IMR-90 (cell line): ENCODE data around the gene POM121. TPM values are rescaled to one million over a fixed set of nuclear protein-coding genes. Genes with fewer than 3 reads are reported as not detected.
"Not testable (repeated sequence)": the region's sequence is repeated elsewhere in the genome, so short reads cannot be mapped to it uniquely, and the experiment has no call there.

ENCODE experiments used
- ATAC-seq: fragments of 200-7000 bp; cut with Tn5 transposase; 2 replicates; pipeline ENCODE4 v1.9.1; 2020; ENCODE audit warnings: low read depth, mild to moderate bottlenecking, moderate library complexity
- BruUV-seq: library from RNA; stranded (reverse); fragments of 400-500 nt; replicated peaks from 2 replicates; lab custom pipeline; 2021; lab: Mats Ljungman, UMichigan
- CTCF ChIA-PET: fragments of 300-600 bp; formaldehyde crosslinking; extraction: SDS; loops from one replicate; lab custom pipeline; 2021; ENCODE audit warnings: antibody characterized with exemption; lab: Yijun Ruan, JAX
- POLR2A ChIA-PET: fragments of 300-600 bp; sonication (Branson Sonifier 250); formaldehyde crosslinking; loops from one replicate; lab custom pipeline; 2022; ENCODE audit warnings: antibody characterized with exemption; ENCODE audit not compliant: unreplicated experiment; lab: Charles Lee
- DNase-seq: peaks from one replicate; pipeline ENCODE4 v3.0.0; 2013
- H2AFZ ChIP-seq: replicated peaks from 2 replicates; pipeline ENCODE3; 2013; ENCODE audit warnings: low read length, mild to moderate bottlenecking; ENCODE audit not compliant: poor library complexity
- H2AK5ac ChIP-seq: 2 replicates; pipeline ENCODE4 v1.6.1; 2013; ENCODE audit warnings: low read depth, low read length, inconsistent platforms
- H2AK9ac ChIP-seq: replicated peaks from 2 replicates; pipeline ENCODE3; 2013; ENCODE audit warnings: mild to moderate bottlenecking, low read depth, low read length, moderate library complexity; ENCODE audit not compliant: poor library complexity
- H2BK120ac ChIP-seq: 2 replicates; pipeline ENCODE4 v1.6.1; 2013; ENCODE audit warnings: low read depth, low read length, inconsistent platforms
- H2BK15ac ChIP-seq: 3 replicates; pipeline ENCODE4 v1.6.1; 2013; ENCODE audit warnings: low read depth, low read length, inconsistent platforms
- H2BK20ac ChIP-seq: 2 replicates; pipeline ENCODE4 v1.6.1; 2013; ENCODE audit warnings: low read depth, mild to moderate bottlenecking, inconsistent platforms, low read length, moderate library complexity
- H2BK5ac ChIP-seq: 2 replicates; pipeline ENCODE4 v1.6.1; 2013; ENCODE audit warnings: mild to moderate bottlenecking, low read depth, low read length, inconsistent platforms; ENCODE audit not compliant: poor library complexity, severe bottlenecking
- H3K14ac ChIP-seq: replicated peaks from 2 replicates; pipeline ENCODE4 v1.6.1; 2013; ENCODE audit warnings: low read depth, low read length, inconsistent platforms
- H3K18ac ChIP-seq: 2 replicates; pipeline ENCODE4 v1.6.1; 2013; ENCODE audit warnings: low read depth, low read length, control low read depth
- H3K23ac ChIP-seq: 2 replicates; pipeline ENCODE4 v1.6.1; 2013; ENCODE audit warnings: low read depth, low read length, inconsistent platforms
- H3K27ac ChIP-seq: 2 replicates; pipeline ENCODE4 v1.5.1; 2013; ENCODE audit warnings: mild to moderate bottlenecking, control low read depth, low read length; ENCODE audit not compliant: insufficient read depth
- H3K27me3 ChIP-seq: 2 replicates; pipeline ENCODE4 v1.6.1; 2013; ENCODE audit warnings: low read length; ENCODE audit not compliant: control insufficient read depth, insufficient read depth
- H3K36me3 ChIP-seq: 2 replicates; pipeline ENCODE4 v1.6.1; 2013; ENCODE audit warnings: low read length, mixed read lengths; ENCODE audit not compliant: control insufficient read depth, insufficient read depth
- H3K4ac ChIP-seq: 2 replicates; pipeline ENCODE4 v1.6.1; 2013; ENCODE audit warnings: low read depth, low read length, inconsistent platforms
- H3K4me1 ChIP-seq: 2 replicates; pipeline ENCODE4 v1.6.1; 2013; ENCODE audit warnings: low read length, mixed read lengths; ENCODE audit not compliant: control insufficient read depth, insufficient read depth
- H3K4me2 ChIP-seq: 2 replicates; pipeline ENCODE4 v1.6.1; 2013; ENCODE audit warnings: low read depth, mild to moderate bottlenecking, control low read depth, low read length, moderate library complexity
- H3K4me3 ChIP-seq: 2 replicates; pipeline ENCODE4 v1.5.1; 2013; ENCODE audit warnings: low read depth, mild to moderate bottlenecking, control low read depth, low read length, moderate library complexity; ENCODE audit not compliant: insufficient read depth
- H3K56ac ChIP-seq: 2 replicates; pipeline ENCODE4 v1.6.1; 2013; ENCODE audit warnings: low read length, inconsistent platforms; ENCODE audit not compliant: insufficient read depth; ENCODE audit errors: extremely low read depth
- H3K79me1 ChIP-seq, 2 experiments: 2 replicates each; pipeline ENCODE4 v1.6.1; 2013; ENCODE audit warnings: low read length in 2 of 2, inconsistent platforms in 1 of 2, low read depth in 1 of 2
- H3K9ac ChIP-seq: 2 replicates; pipeline ENCODE4 v1.6.1; 2013; ENCODE audit warnings: low read depth, low read length, control low read depth
- H3K9me1 ChIP-seq: 2 replicates; pipeline ENCODE4 v1.6.1; 2013; ENCODE audit warnings: low read length, inconsistent platforms; ENCODE audit not compliant: insufficient read depth
- H3K9me3 ChIP-seq: 2 replicates; pipeline ENCODE4 v1.6.1; 2013; ENCODE audit warnings: low read length; ENCODE audit not compliant: control insufficient read depth, insufficient read depth
- H4K20me1 ChIP-seq: 2 replicates; pipeline ENCODE4 v1.6.1; 2013; ENCODE audit warnings: low read length, inconsistent platforms; ENCODE audit not compliant: insufficient read depth
- H4K5ac ChIP-seq: 2 replicates; pipeline ENCODE4 v1.6.1; 2013; ENCODE audit warnings: mild to moderate bottlenecking, low read depth, low read length, control low read depth
- H4K8ac ChIP-seq, 2 experiments: 2 replicates each; pipeline ENCODE4 v1.6.1; 2013; ENCODE audit warnings: low read depth in 2 of 2, low read length in 2 of 2, control low read depth in 1 of 2, inconsistent platforms in 1 of 2
- H4K91ac ChIP-seq: 2 replicates; pipeline ENCODE4 v1.6.1; 2013; ENCODE audit warnings: low read depth, low read length, inconsistent platforms; ENCODE audit not compliant: insufficient read depth
- BHLHE40 ChIP-seq: fragments of 150-350 bp; IDR thresholded peaks from 2 replicates; pipeline ENCODE4 v1.6.1; 2016; ENCODE audit warnings: mild to moderate bottlenecking, low read depth, low read length
- CHD1 ChIP-seq: IDR thresholded peaks from 2 replicates; pipeline ENCODE4 v1.6.1; 2012; ENCODE audit warnings: low read depth, low read length, improper control_type of control experiment
- MAFK ChIP-seq: IDR thresholded peaks from 2 replicates; pipeline ENCODE4 v1.6.1; 2012; ENCODE audit warnings: low read depth, low read length, improper control_type of control experiment
- MXI1 ChIP-seq: IDR thresholded peaks from 2 replicates; pipeline ENCODE4 v1.6.1; 2012; ENCODE audit warnings: low read depth, mild to moderate bottlenecking, low read length, moderate library complexity, borderline replicate concordance
- POLR2A ChIP-seq: IDR thresholded peaks from 2 replicates; pipeline ENCODE4 v1.6.1; 2012; ENCODE audit warnings: mild to moderate bottlenecking, low read depth, low read length
- RFX5 ChIP-seq: IDR thresholded peaks from 2 replicates; pipeline ENCODE4 v1.8.0; 2012; ENCODE audit warnings: low read depth, mild to moderate bottlenecking, low read length, moderate library complexity
- SMC3 ChIP-seq: fragments of 150-350 bp; IDR thresholded peaks from 2 replicates; pipeline ENCODE4 v1.6.1; 2016; ENCODE audit warnings: low read depth, mild to moderate bottlenecking, antibody characterized with exemption, low read length, moderate library complexity
- WGBS, 2 experiments: methylation state at CpG; one replicate each; pipeline versions ENCODE4 v1.1.5 to v1.1.7; 2013; ENCODE audit warnings: missing lambda C conversion rate in 2 of 2; ENCODE audit not compliant: insufficient read length in 1 of 2; ENCODE audit errors: extremely low coverage in 2 of 2; 5-methylcytosine and 5-hydroxymethylcytosine counted together
- dilution Hi-C: fragments of 300-500 bp; cut with HindIII; formaldehyde crosslinking; loops from one replicate; pipeline ENCODE4 v1.14.3; 2018; ENCODE audit warnings: low sequenced_read_pairs; ENCODE audit not compliant: unreplicated experiment
- in situ Hi-C: fragments of 300-500 bp; cut with MboI; formaldehyde crosslinking; loops from 3 replicates; pipeline ENCODE4 v1.14.3; 2019; ENCODE audit warnings: low sequenced_read_pairs, inconsistent platforms, mixed read lengths
- intact Hi-C: fragments of 100-400 bp; cut with micrococcal nuclease; formaldehyde crosslinking; loops from 2 replicates; pipeline ENCODE4 v1.10.0; 2022
- polyA plus RNA-seq, 3 experiments: library from polyadenylated mRNA; depleted of rRNA; stranded (reverse); fragments of >200 nt; gene quantifications; 2 replicates each; pipeline ENCODE4 v1.2.3, GENCODE V29; 2012; ENCODE audit warnings: low replicate concordance in 1 of 3
- total RNA-seq: library from RNA; depleted of rRNA; stranded (reverse); fragments of >200 nt; gene quantifications from 2 replicates; pipeline ENCODE4 v1.2.3, GENCODE V29; 2012
- TF ChIP-seq, protein P1 (sequence below): conservative IDR thresholded peaks from 2 replicates; pipeline ENCODE4 v1.5.1; 2012; ENCODE audit warnings: mild to moderate bottlenecking, low read depth, low read length, improper control_type of control experiment

POM121 gene
- total and polyA plus RNA-seq, 2 of the 4 experiments (the other 2 are of a cell fraction) = 1.8 to 15.5 TPM

DNA sequence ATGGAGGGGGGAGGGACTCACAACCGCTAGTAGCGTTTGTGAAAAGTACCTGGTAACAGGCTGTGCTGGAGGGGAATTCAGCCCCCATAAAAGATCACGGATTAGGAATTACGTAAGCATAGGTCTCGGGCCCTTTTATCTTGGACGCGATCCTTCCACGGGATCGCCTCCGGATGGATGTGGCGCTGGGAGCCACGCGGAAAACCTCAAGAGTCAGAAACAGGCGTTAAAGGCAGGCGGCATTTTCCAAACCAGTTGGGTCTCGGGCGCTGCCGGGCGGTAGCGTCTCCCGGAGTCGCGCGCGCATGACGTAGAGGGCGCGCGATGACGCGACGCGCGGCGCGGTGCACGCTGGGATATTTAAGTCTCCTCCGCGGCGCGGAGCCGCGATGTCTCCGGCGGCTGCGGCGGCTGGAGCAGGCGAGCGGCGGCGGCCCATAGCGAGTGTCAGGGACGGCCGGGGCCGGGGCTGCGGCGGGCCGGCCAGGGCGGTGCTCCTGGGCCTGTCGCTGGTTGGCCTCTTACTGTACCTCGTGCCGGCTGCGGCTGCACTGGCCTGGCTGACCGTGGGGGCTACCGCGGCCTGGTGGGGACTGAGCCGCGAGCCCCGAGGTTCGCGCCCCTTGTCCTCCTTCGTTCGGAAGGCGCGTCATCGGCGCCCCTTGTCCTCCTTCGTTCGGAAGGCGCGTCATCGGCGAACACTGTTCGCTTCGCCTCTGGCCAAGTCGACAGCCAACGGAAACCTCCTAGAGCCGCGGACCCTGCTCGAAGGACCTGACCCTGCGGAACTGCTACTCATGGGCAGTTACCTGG lies at the start of gene POM121 (continued):
- TF ChIP-seq MAFK (no peak), RFX5 (0 out of 2 replicates have a peak, but pooled peaks have one; percentile 43), CHD1 (no peak), POLR2A (peak; percentile 92), SMC3 (no peak)

DNA sequence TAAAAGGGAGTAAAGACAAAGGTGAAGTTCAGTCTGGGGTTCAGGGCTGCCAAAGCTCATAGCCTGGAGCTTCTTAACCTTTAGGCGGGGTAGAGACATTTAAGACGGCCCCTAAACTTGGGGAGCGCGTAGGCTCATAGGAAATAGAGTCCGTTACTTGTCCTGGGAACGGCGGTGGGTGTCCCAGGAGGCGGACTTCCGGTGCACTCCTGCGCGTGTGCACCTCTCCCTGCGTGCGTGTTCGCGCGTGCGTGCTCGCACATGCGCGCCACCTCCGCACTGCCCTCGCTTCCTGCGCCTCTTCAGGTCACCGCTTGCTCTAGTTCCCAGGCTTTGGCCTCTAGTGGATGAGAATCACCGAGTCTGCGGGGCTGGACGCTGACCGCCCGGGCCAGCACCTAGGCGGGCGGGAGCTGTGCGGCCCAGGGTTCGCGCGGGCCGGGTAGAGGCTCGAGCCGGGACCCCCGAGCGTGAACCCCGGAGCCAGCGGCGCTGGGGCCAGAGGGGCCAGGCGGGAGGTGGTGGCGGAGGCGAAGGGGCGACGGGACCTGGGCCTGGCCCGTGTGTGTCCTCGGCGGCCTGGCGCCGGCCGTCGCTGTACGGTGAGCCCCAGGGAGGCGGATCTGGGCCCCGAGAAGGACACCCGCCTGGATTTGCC lies 45.7 kb upstream of the POM121 start:
- DNase-seq (peak; percentile 83), ATAC-seq (peak; percentile 100)
- POLR2A ChIA-PET, H3K27me3 ChIP-seq, CTCF ChIA-PET, intact Hi-C loops, BruUV-seq, H2BK120ac ChIP-seq, H2BK20ac ChIP-seq, H4K20me1 ChIP-seq, H3K9me1 ChIP-seq, in situ Hi-C loops, H3K4me1 ChIP-seq, H3K23ac ChIP-seq, H2BK15ac ChIP-seq, H3K18ac ChIP-seq, H2AK5ac ChIP-seq, H4K91ac ChIP-seq, H3K79me1 ChIP-seq, H3K36me3 ChIP-seq, H3K9me3 ChIP-seq, dilution Hi-C loops, H2AK9ac ChIP-seq: not testable (repeated sequence)
- H3K4ac ChIP-seq = peak overlapping the region; percentile 24; the same call in 1 of the 2 replicates
- H3K4me3 ChIP-seq = peak overlapping the region; percentile 49
- H3K4me2 ChIP-seq = peak overlapping the region; percentile 31
- 0% methylated on average over 10 of the region's 59 CpGs; no CpG with 5 or more reads in 1 of the 2 experiments for WGBS, 2 experiments
- peak overlapping the region; percentile 12 for H2BK5ac ChIP-seq
- peak overlapping the region; percentile 27 for H3K9ac ChIP-seq
- H3K14ac ChIP-seq = 0 out of 2 replicates have a peak overlapping the region, but pooled peaks have one; percentile 26
- peak overlapping the region; percentile 49 for H2AFZ ChIP-seq
- 0 out of 2 replicates have a peak overlapping the region, but pooled peaks have one; percentile 4 for H4K5ac ChIP-seq
- peak overlapping the region; percentile 38 to 87 for H4K8ac ChIP-seq
- peak overlapping the region; percentile 65; the same call in 1 of the 2 replicates for H3K56ac ChIP-seq
- H3K27ac ChIP-seq = peak overlapping the region; percentile 54
- peak; percentile 44; the same call in 1 of the 2 replicates for TF ChIP-seq POLR2A
- peak; percentile 69; the same call in 1 of the 2 replicates for TF ChIP-seq BHLHE40
- peak; percentile 65; the same call in 1 of the 2 replicates for TF ChIP-seq MXI1
- TF ChIP-seq, protein P1, sequence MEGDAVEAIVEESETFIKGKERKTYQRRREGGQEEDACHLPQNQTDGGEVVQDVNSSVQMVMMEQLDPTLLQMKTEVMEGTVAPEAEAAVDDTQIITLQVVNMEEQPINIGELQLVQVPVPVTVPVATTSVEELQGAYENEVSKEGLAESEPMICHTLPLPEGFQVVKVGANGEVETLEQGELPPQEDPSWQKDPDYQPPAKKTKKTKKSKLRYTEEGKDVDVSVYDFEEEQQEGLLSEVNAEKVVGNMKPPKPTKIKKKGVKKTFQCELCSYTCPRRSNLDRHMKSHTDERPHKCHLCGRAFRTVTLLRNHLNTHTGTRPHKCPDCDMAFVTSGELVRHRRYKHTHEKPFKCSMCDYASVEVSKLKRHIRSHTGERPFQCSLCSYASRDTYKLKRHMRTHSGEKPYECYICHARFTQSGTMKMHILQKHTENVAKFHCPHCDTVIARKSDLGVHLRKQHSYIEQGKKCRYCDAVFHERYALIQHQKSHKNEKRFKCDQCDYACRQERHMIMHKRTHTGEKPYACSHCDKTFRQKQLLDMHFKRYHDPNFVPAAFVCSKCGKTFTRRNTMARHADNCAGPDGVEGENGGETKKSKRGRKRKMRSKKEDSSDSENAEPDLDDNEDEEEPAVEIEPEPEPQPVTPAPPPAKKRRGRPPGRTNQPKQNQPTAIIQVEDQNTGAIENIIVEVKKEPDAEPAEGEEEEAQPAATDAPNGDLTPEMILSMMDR = 0 out of 2 replicates have a peak, but pooled peaks have one; percentile 3
